ENCODE data around the gene TC2N. TPM values are rescaled to one million over a fixed set of nuclear protein-coding genes. Genes with fewer than 3 reads are reported as not detected.

Gene TC2N
- total RNA-seq, 1 experiment from 2014 or later = 16.4 TPM

- no peak overlapping the region for H2AFZ ChIP-seq (ENCODE audit: low read length)
- no peaks in the 10 kb centered on the region for H3K79me1 ChIP-seq (ENCODE audit: insufficient read depth, low read depth, low read length, poor library complexity, severe bottlenecking)
- H3K4me2 ChIP-seq (ENCODE audit: insufficient read depth, insufficient read length, low read length) = no peak overlapping the region
These were observed 4.9 kb downstream of the TC2N start for GRCh38 chr14:91862417-91862816.

More at GRCh38 chr14:91862417-91862816, 4.9 kb downstream of the TC2N start:
- Histone ChIP-seq H3K4me1 (ENCODE audit: insufficient read depth, low read length) (peaks cover 3% of the 10 kb centered on the region; the same call in 1 of the 2 replicates), H4K91ac (ENCODE audit: insufficient read length, low read depth, low read length) (no peak overlapping the region), H2BK120ac (ENCODE audit: low read depth, low read length, poor library complexity, severe bottlenecking) (no peak overlapping the region), H2BK5ac (ENCODE audit: insufficient read length, low read length) (no peak overlapping the region), H3K4ac (ENCODE audit: low read depth, low read length) (no peak overlapping the region), H3T11ph (ENCODE audit: low read length) (no peak overlapping the region), H4K5ac (ENCODE audit: insufficient read length, low read depth, low read length) (no peak overlapping the region), H3K9ac (ENCODE audit: extremely low read depth, insufficient read length, low read length) (no peak overlapping the region), H3K9me3 (ENCODE audit: control insufficient read depth, low read depth, low read length) (no peaks in the 10 kb centered on the region), H3K27me3 (ENCODE audit: insufficient read depth, low read length) (no peaks in the 10 kb centered on the region), H3K14ac (ENCODE audit: insufficient read depth, low read length) (no peak overlapping the region), H3K23ac (ENCODE audit: insufficient read length, low read depth, low read length) (no peak overlapping the region), H4K8ac (replicated peaks; ENCODE audit: insufficient read length, low read depth, low read length) (no peak overlapping the region), H2BK20ac (ENCODE audit: low read depth, low read length, poor library complexity, severe bottlenecking) (no peak overlapping the region), H2BK15ac (ENCODE audit: low read depth, low read length) (no peak overlapping the region), H3K18ac (ENCODE audit: insufficient read length, low read depth, low read length) (no peak overlapping the region), H2AK5ac (ENCODE audit: insufficient read length, low read length) (no peak overlapping the region), H3K23me2 (ENCODE audit: insufficient read length, low read depth, low read length, poor library complexity, severe bottlenecking) (no peaks in the 10 kb centered on the region), H3K56ac (ENCODE audit: insufficient read length, low read depth, low read length) (no peak overlapping the region), H2BK12ac (ENCODE audit: insufficient read length, low read depth, low read length) (no peak overlapping the region), H4K20me1 (ENCODE audit: control insufficient read depth, insufficient read depth, insufficient read length) (no peaks in the 10 kb centered on the region), H3K27ac (ENCODE audit: insufficient read length, low read depth, low read length) (no peak overlapping the region), H3K79me2 (ENCODE audit: insufficient read depth, low read length) (no peaks in the 10 kb centered on the region)
- peaks cover 1 to 2% of the 10 kb centered on the region in 2 experiments; a peak in 2 of 5 replicates for H3K9me3 Mint-ChIP-seq
- DNase-seq = no peak
- H3K36me3 Mint-ChIP-seq (ENCODE audit: insufficient read depth in 1 of 3, low read depth in 3 of 3) = peaks cover 0 to 1% (median 0%) of the 10 kb centered on the region in 3 experiments; a peak in 1 of 7 replicates
- H3K27me3 Mint-ChIP-seq (ENCODE audit: low read depth) = peaks cover 7% of the 10 kb centered on the region; the same call in 1 of the 2 replicates
- no CpG with 5 or more reads among the region's 4 CpGs for WGBS (ENCODE audit: extremely low coverage, insufficient read length, low lambda C conversion rate)
- TF ChIP-seq CTCF (conservative IDR thresholded peaks at IDR 0.05) = no peak
- no peak overlapping the region for H3K4me3 Mint-ChIP-seq
- no peak overlapping the region for H3K27ac Mint-ChIP-seq
- H3K4me1 Mint-ChIP-seq = peaks cover 21 to 27% of the 10 kb centered on the region in 2 experiments
